ENCODE data around the gene ECI1.

ECI1 gene

DNA sequence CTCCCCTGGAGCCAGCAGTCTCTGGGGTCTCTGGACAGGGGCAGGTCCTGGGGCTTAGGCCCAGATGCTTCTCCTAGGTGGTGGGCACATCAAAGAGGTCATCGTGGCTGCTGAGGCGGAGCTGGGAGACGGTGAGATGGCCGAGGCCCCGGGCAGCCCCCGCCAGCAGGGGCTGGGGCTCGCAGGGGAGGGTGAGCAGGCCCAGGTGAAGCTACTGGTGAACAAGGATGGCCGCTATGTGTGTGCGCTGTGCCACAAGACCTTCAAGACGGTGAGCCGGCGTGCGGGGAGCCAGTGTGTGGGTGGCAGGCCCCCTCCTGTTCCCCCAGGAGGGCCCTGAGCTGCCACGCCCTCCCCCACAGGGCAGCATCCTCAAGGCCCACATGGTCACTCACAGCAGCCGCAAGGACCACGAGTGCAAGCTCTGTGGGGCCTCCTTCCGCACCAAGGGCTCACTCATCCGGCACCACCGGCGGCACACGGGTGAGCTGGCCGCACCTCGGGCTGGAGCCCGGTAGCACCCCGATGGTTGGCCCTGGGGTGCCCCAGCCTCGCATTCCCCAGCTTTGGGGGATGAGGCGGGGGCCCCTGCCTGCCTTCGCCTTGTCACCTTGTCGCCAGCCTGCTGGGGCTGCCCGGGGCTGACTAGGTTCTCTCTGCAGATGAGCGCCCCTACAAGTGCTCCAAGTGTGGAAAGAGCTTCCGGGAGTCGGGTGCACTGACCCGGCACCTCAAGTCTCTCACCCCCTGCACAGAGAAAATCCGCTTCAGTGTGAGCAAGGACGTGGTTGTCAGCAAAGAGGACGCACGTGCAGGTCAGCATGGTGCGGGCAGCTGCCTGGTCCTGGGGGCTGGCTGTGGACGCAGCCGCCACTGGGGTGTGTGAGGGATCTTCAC, 19.0 kb downstream of the ECI1 start:
- DNase-seq, result no peak

- peak; percentile 83 for DNase-seq
Observed at GRCh38 chr16:2231016-2231931, 20.1 kb downstream of the ECI1 start.

DNA sequence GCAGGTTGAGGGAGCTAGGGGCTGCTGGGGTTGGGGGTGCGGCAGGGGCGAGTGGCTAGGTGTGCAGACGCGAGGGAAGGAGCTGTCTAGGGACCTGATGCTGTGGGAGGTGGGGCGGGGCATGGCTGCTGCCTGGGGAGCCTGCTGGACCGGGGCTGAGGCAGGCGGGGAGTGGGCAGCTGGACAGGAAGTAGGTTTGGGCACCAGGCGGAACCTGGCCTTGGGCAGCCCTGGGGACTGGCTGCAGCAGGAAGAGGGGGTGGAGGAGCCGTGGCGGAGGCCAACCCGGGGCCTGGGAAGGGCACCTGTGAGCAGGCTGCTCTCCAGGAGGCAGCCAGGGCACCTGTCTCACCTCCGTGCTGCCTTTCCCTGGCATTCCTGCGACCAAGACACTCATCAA, 21.0 kb downstream of the ECI1 start:
- no peak for DNase-seq

DNA sequence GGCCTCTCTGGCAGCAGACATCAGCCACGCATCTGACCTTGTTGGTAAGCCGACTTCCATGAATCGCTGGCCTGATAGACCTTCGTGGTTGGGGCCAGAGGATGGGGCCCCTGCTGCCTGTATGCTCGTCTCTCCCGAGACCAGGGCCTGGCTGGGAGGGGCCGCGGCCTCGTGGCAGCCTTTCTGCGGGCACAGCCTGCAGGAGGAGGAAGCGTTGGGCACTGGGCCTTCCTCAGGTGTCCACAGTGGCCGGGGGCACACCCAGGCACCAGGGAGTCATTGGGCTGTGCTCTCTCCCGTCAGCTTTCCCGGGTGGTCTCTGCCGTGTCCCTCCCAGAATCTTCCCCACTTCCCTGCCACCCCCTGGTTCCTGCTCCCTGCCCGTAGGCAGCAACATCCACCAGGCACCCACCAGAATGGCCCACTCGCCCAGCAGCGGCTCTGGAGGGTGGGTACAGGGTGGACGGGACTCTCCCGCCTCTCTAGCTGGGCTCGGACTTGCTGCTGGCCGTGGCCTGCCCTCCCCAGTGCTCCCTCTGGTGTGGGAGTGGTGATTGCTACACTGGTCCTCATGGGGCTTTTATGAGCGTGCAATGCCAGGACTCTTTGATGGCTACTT, 21.6 kb downstream of the ECI1 start:
- DNase-seq, result no peak

DNA sequence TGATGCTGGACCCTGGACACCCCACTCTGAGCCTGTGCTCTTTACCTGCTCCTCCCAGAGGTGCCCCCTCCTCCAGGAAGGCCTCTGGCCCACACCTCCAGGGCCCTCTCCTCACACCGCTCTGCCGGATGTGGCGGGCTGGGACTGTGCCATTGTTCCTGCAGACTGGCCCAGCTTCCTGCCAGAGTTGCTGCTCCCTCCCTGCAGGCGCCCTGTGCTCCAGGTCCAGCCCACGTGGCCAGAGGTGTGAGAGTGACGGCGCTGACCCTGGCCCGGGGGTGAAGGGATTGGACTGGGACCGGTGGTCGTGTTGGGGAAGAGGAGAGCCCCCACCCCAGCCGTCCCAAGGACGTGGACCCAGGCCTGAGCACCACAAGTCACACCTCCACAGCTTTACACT, 22.3 kb downstream of the ECI1 start:
- DNase-seq, result no peak

DNA sequence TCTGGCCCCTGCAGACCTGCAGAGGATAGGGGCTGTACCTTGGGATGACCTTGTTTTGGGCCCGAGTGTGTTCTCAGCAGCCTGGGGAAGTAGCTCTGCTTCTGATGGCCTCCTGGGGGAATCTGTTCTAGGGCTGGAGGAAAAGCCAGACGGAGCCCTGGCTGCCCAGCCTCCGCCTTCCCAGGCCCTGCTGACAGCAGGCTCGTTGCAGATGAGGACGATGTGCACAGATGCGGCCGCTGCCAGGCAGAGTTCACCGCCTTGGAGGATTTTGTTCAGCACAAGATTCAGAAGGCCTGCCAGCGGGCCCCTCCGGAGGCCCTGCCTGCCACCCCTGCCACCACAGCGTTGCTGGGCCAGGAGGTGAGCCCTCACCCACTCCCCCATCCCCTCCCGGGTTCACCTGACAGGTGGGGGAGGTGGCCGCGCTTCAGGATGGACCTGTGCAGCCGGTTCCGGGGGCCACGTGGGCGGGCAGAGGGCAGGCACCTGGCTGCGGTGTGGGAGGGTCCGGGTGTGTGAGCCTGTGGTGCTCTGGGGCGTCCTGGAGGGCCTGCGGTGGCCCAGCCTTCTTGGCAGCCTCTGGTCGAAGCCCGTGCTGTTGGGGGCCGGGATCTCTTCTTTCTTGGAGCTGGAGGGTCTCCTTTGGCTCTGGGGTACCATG, 23.1 kb downstream of the ECI1 start:
- no peak for DNase-seq

DNA sequence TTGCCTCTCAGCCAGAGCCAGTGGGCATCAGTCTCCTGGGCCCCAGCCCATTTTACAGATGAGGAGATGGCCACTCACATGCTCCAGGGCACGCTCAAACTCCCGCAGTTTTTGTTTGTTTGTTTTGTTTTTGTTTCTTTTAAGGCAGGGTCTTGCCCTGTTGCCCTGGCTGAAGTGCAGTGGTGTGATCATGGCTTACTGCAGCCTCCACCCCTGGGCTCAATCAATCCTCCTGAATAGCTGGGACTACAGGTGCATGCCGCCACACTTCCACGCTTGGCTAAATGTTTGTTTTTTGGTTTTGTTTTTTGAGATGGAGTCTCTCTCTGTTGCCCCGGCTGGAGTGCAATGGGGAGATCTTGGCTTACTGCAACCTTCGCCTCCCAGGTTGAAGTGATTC, 24.5 kb downstream of the ECI1 start:
- no peak for DNase-seq

DNA sequence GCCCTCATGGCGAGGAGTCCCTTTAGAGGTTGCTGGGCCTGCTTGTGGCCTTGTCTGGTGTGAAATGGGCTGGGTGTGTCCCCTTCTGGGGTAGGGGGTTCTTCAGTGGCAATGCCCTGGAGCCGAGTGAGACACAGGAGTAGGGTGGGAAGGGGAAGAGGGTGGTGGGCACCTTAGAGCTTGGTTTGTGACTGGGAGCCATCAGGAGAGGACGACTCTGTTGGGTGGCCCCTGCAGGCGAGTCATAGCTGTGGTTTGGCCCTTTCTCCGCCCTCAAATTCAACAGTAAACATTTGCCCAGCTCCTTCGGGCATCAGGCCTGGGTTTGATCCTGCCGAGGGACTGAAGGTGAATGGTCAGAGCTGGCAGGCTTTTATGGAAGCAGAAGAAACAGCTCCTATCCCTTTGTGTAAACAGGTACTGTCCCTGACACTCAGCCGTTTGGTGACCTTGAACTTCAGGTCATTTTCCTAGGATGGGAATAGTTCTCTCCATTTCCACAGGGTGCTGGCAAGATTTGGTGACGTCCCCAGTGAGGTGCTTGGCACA, 25.1 kb downstream of the ECI1 start:
- DNase-seq, result no peak

GRCh38 chr16:2223942-2224486, 27.4 kb downstream of the ECI1 start:
- no peak for DNase-seq

DNA sequence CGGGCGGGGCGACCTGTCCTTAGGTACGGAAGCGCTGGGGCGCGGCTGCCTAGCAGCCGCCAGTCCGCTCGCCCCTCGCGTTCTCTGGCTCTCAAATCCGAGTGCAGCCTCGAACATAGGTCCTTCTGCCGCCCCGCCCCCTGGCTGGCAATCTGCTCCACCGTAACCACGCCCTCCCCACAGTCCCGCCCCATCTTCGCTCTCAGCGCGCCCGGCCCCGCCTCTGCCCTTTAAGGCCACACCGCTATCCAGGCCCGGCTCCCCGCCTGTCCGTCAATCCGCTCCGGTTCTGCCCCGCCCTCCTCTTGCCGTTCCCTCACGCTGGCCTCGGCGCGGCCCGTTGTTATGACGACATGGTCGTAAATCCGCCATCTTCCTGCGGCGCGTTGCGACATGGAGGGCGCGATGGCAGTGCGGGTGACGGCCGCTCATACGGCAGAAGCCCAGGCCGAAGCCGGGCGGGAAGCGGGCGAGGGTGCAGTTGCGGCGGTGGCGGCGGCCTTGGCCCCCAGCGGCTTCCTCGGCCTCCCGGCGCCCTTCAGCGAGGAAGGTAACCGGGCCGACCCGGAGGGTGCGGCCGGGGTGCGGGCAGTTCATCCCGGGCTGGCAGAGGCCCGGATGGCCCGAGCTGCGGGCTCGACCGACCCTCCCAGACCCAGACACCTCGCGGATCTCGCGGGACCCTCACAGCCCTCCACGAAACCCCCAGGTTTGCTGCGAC, 28.0 kb downstream of the ECI1 start, which contains the start of gene E4F1:
Gene E4F1, plus strand, starts transcription at position 371 of the 721 bp plus-strand sequence. Its CDS starts 23 bp downstream, at position 394.
- peak; percentile 100 for DNase-seq

- no peak for DNase-seq
Observed at GRCh38 chr16:2216330-2216729, 35.1 kb downstream of the ECI1 start.

- no peak for DNase-seq
Observed at GRCh38 chr16:2214719-2214968, 36.7 kb downstream of the ECI1 start, which contains the start of gene PGP. PGP (minus strand) TSS chr16:2214840; CDS start chr16:2214777, 63 bp downstream.

GRCh38 chr16:2213817-2214718, 37.3 kb downstream of the ECI1 start:
- DNase-seq, result no peak

DNA sequence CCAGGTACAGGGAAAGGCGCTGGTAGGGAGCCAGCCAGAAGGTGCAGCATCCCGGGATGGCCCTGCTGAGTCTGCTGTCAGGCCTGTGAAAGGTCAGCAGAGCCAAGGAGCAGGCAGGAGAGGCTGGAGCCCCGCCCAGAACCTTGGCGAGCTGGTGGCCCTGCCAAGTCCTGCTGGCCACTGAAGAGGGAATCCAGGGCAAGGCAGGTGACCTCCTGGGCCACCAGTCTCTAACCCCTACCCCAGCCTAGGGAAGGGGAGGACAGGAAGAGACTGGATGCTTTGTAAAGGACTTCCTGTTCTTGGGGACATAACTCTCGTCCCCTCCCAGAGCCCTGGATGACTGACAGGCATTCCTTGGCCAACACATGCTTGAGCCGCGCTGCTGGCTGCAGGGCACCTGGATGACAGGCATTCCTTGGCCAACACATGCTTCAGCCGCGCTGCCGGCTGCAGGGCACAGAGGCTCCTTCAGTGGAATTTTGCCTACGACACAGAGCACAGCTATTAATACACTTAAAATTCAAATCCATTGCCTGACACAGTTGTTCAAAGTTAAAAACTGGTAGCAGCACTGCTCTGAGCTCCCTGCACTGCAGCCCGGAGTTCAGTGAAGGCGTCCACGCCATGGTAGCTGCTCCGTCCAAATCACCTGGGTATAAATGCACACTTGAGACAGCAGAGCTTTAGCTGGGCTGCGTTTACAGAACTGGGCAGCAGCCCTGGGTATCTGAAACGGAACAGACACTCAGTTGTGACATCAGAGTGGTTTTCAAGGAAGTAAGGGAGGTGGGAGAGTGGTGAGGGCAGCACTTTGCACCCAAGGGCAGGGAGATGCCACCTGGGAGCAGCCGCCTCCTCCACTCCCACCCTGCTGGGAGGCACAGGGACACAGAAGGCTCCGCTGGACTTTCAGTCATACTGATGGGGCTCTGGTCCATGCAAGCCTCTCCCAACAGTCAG, 38.7 kb downstream of the ECI1 start:
- no peak for DNase-seq

DNA sequence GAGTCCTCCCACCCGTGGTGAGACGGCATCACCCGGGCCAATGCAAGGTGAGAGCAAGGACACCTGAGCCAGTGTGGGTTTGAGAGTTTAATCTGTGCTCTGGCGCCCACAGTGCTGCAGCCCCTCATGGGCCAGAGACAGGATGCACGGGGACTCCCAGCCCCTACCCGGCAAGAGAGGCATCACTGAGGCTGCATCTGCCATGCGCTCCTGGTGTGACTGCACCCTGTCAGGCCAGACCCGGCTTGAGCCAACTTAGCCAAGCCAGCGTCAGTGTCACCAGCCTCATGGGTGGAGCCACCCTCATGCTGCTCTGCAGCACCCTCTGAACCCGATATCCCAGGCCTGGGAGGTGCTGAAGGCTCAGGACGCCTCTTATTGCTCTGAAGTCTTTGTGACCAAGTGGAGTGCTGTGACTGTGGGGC, 39.5 kb downstream of the ECI1 start:
- no peak for DNase-seq

GRCh38 chr16:2210386-2211365, 40.7 kb downstream of the ECI1 start, which contains the start of gene BRICD5:
BRICD5 (minus strand) TSS chr16:2210863; CDS start chr16:2210833, 30 bp downstream.
- DNase-seq, result no peak

- DNase-seq, result no peak
Observed at GRCh38 chr16:2210009-2210332, 41.4 kb downstream of the ECI1 start.
